HEK293 (cell line): ENCODE data around the gene OR8B4.

Experiments
- CTCF ChIA-PET: fragments of 350-600 bp; formaldehyde crosslinking; extraction: SDS; loops from one replicate; lab custom pipeline; 2021; ENCODE audit warnings: antibody characterized with exemption; lab: Yijun Ruan, JAX
- POLR2A ChIA-PET: fragments of 300-600 bp; formaldehyde crosslinking; extraction: SDS; loops from one replicate; lab custom pipeline; 2020; ENCODE audit warnings: antibody characterized with exemption, inconsistent platforms; lab: Yijun Ruan, JAX
- H3K27ac ChIP-seq: fragments of 200-500 bp; sonication (Bioruptor generic); 2 replicates; pipeline ENCODE4 v1.5.1; 2014; ENCODE audit warnings: low read depth, low read length, control low read depth, inconsistent platforms; ENCODE audit errors: extremely low read depth
- H3K36me3 ChIP-seq, 2 experiments: fragments of 200-500 bp in 1 of 2; sonication (Bioruptor generic) in 1 of 2; 1 replicate in 1 of 2; 2 replicates in 1 of 2; pipeline ENCODE4 v1.5.1; 2014 to 2017; ENCODE audit warnings: inconsistent platforms in 2 of 2, low read length in 2 of 2; ENCODE audit not compliant: control insufficient read depth in 2 of 2, insufficient read depth in 1 of 2
- H3K4me1 ChIP-seq: fragments of 200-500 bp; sonication (Bioruptor generic); 2 replicates; pipeline ENCODE4 v1.5.1; 2014; ENCODE audit warnings: mild to moderate bottlenecking, low read length, inconsistent platforms; ENCODE audit not compliant: control insufficient read depth, insufficient read depth
- H3K4me3 ChIP-seq: 2 replicates; pipeline ENCODE4 v1.5.1; 2011; ENCODE audit warnings: low read depth, mild to moderate bottlenecking, control low read depth, low read length, moderate library complexity
- H3K9me3 ChIP-seq: fragments of 200-500 bp; sonication (Bioruptor generic); 2 replicates; pipeline ENCODE4 v1.5.1; 2014; ENCODE audit warnings: low read depth, low read length, inconsistent platforms; ENCODE audit not compliant: control insufficient read depth, insufficient read depth
- FEZF1 ChIP-seq: fragments of 450-650 bp; formaldehyde crosslinking; IDR thresholded peaks from 2 replicates; pipeline ENCODE4 v1.5.1; 2016; ENCODE audit warnings: missing biosample characterization, missing genetic modification characterization
- KLF17 ChIP-seq: fragments of 450-650 bp; formaldehyde crosslinking; IDR thresholded peaks from 2 replicates; pipeline ENCODE4 v1.5.1; 2016; ENCODE audit warnings: missing biosample characterization, missing genetic modification characterization
- KLF7 ChIP-seq: fragments of 450-650 bp; formaldehyde crosslinking; IDR thresholded peaks from 2 replicates; pipeline ENCODE4 v1.5.1; 2016; ENCODE audit warnings: missing biosample characterization, missing genetic modification characterization, borderline replicate concordance
- SCRT2 ChIP-seq: fragments of 450-650 bp; formaldehyde crosslinking; IDR thresholded peaks from 2 replicates; pipeline ENCODE4 v1.5.1; 2016; ENCODE audit warnings: missing biosample characterization, missing genetic modification characterization
- WT1 ChIP-seq: fragments of 450-650 bp; formaldehyde crosslinking; IDR thresholded peaks from 2 replicates; pipeline ENCODE4 v1.5.1; 2016; ENCODE audit warnings: missing biosample characterization, missing genetic modification characterization
- YY2 ChIP-seq: fragments of 450-650 bp; formaldehyde crosslinking; IDR thresholded peaks from 2 replicates; pipeline ENCODE4 v1.5.1; 2016; ENCODE audit warnings: missing biosample characterization, missing genetic modification characterization
- ZFP41 ChIP-seq: fragments of 450-650 bp; formaldehyde crosslinking; IDR thresholded peaks from 2 replicates; pipeline ENCODE4 v1.5.1; 2016; ENCODE audit warnings: missing biosample characterization, missing genetic modification characterization, borderline replicate concordance
- ZFP69B ChIP-seq: fragments of 450-650 bp; formaldehyde crosslinking; IDR thresholded peaks from 2 replicates; pipeline ENCODE4 v1.5.1; 2016; ENCODE audit warnings: missing biosample characterization, missing genetic modification characterization
- ZIC2 ChIP-seq: fragments of 450-650 bp; formaldehyde crosslinking; IDR thresholded peaks from 2 replicates; pipeline ENCODE4 v1.5.1; 2016; ENCODE audit warnings: missing biosample characterization, missing genetic modification characterization
- ZNF112 ChIP-seq: fragments of 450-650 bp; formaldehyde crosslinking; IDR thresholded peaks from 2 replicates; pipeline ENCODE4 v1.5.0; 2017; ENCODE audit warnings: missing biosample characterization, missing genetic modification characterization
- ZNF138 ChIP-seq: fragments of 450-650 bp; formaldehyde crosslinking; IDR thresholded peaks from 2 replicates; pipeline ENCODE4 v1.5.1; 2016; ENCODE audit warnings: missing biosample characterization, missing genetic modification characterization, borderline replicate concordance
- ZNF248 ChIP-seq: fragments of 450-650 bp; formaldehyde crosslinking; IDR thresholded peaks from 2 replicates; pipeline ENCODE4 v1.5.1; 2017; ENCODE audit warnings: missing biosample characterization, missing genetic modification characterization
- ZNF341 ChIP-seq: fragments of 450-650 bp; formaldehyde crosslinking; IDR thresholded peaks from 2 replicates; pipeline ENCODE4; 2016; ENCODE audit warnings: low read depth, missing biosample characterization, missing genetic modification characterization
- ZNF362 ChIP-seq: fragments of 450-650 bp; formaldehyde crosslinking; IDR thresholded peaks from 2 replicates; pipeline ENCODE4 v1.5.1; 2016; ENCODE audit warnings: missing biosample characterization, missing genetic modification characterization
- ZNF423 ChIP-seq: fragments of 450-650 bp; formaldehyde crosslinking; IDR thresholded peaks from 2 replicates; pipeline ENCODE4 v1.5.1; 2016; ENCODE audit warnings: missing biosample characterization, missing genetic modification characterization
- ZNF433 ChIP-seq: fragments of 450-650 bp; formaldehyde crosslinking; IDR thresholded peaks from 2 replicates; pipeline ENCODE4 v1.5.1; 2016; ENCODE audit warnings: missing biosample characterization, missing genetic modification characterization, low read depth
- ZNF510 ChIP-seq: fragments of 450-650 bp; formaldehyde crosslinking; IDR thresholded peaks from 2 replicates; pipeline ENCODE4 v1.5.1; 2018; ENCODE audit warnings: mild to moderate bottlenecking, missing genetic modification characterization, missing biosample characterization; ENCODE audit not compliant: insufficient replicate concordance
- ZNF521 ChIP-seq: fragments of 450-650 bp; formaldehyde crosslinking; IDR thresholded peaks from 2 replicates; pipeline ENCODE4 v1.5.1; 2017; ENCODE audit warnings: missing biosample characterization, mild to moderate bottlenecking, missing genetic modification characterization
- ZNF529 ChIP-seq: fragments of 450-650 bp; formaldehyde crosslinking; IDR thresholded peaks from 2 replicates; pipeline ENCODE4 v1.5.1; 2017; ENCODE audit warnings: missing genetic modification characterization, missing biosample characterization; ENCODE audit not compliant: insufficient replicate concordance
- ZNF596 ChIP-seq: fragments of 450-650 bp; IDR thresholded peaks from 2 replicates; pipeline ENCODE4 v1.5.0; 2018; ENCODE audit warnings: missing biosample characterization, mild to moderate bottlenecking, missing genetic modification characterization, moderate library complexity
- ZNF654 ChIP-seq: fragments of 450-650 bp; formaldehyde crosslinking; IDR thresholded peaks from 2 replicates; pipeline ENCODE4 v1.5.1; 2016; ENCODE audit warnings: low read depth, missing biosample characterization, missing genetic modification characterization
- ZNF677 ChIP-seq: fragments of 450-650 bp; IDR thresholded peaks from 2 replicates; pipeline ENCODE4 v1.5.0; 2018; ENCODE audit warnings: missing biosample characterization, mild to moderate bottlenecking, missing genetic modification characterization, moderate library complexity
- ZNF707 ChIP-seq: fragments of 450-650 bp; formaldehyde crosslinking; IDR thresholded peaks from 2 replicates; pipeline ENCODE4 v1.5.1; 2016; ENCODE audit warnings: missing biosample characterization, missing genetic modification characterization
- ZSCAN4 ChIP-seq: fragments of 450-650 bp; formaldehyde crosslinking; IDR thresholded peaks from 2 replicates; pipeline ENCODE4 v1.5.1; 2017; ENCODE audit warnings: missing biosample characterization, missing genetic modification characterization
- ZSCAN5A ChIP-seq: fragments of 450-650 bp; formaldehyde crosslinking; IDR thresholded peaks from 2 replicates; pipeline ENCODE4 v1.5.1; 2016; ENCODE audit warnings: missing biosample characterization, missing genetic modification characterization

Gene OR8B4

GRCh38 chr11:124415356-124415923 lies 9.2 kb downstream of the OR8B4 start:
- ChIA-PET CTCF (interaction anchor here (0.6 to 6.8 kb wide), 24 partner anchors 8 to 388 kb away, joined by 3 to 33 read pairs (median 3); no protein-coding TSS in a partner anchor), POLR2A (no interaction called here)
- Histone ChIP-seq H3K9me3 (no peaks in the 10 kb centered on the region), H3K36me3 (no peaks in the 10 kb centered on the region), H3K27ac (no peak overlapping the region), H3K4me1 (no peaks in the 10 kb centered on the region)
- TF ChIP-seq ZNF362 (tag by site-specific recombination), result peak; percentile 80
- no peak for TF ChIP-seq ZNF138
- no peak for TF ChIP-seq ZFP69B (tag by site-specific recombination)
- TF ChIP-seq ZNF112 (tag by site-specific recombination), result no peak
- TF ChIP-seq ZNF654 (tag by site-specific recombination), result peak; percentile 44
- TF ChIP-seq, all 188 proteins: peak for 2
- no peak overlapping the region for H3K4me3 ChIP-seq

GRCh38 chr11:124409906-124410305 lies 14.8 kb downstream of the OR8B4 start:
- no peak overlapping the region for H3K27ac ChIP-seq
- CTCF ChIA-PET, result interaction anchor here (0.6 kb wide), 1 partner anchor 555 kb away, joined by 7 read pairs; no protein-coding TSS in a partner anchor
- POLR2A ChIA-PET, result no interaction called here

GRCh38 chr11:124405581-124405980 lies 19.1 kb downstream of the OR8B4 start:
- POLR2A ChIA-PET, result no interaction called here
- Histone ChIP-seq H3K27ac (no peak overlapping the region), H3K9me3 (no peaks in the 10 kb centered on the region), H3K36me3 (no peaks in the 10 kb centered on the region), H3K4me3 (no peak overlapping the region), H3K4me1 (no peaks in the 10 kb centered on the region)
- CTCF ChIA-PET, result interaction anchor here (0.7 to 2.4 kb wide), 2 partner anchors 178 to 180 kb away, joined by 3 to 5 read pairs; no protein-coding TSS in a partner anchor
- TF ChIP-seq ZNF677 (tag by site-specific recombination) (no peak), ZNF596 (no peak), ZNF707 (tag by site-specific recombination) (no peak), KLF17 (no peak), ZNF248 (no peak), KLF7 (no peak), ZNF423 (tag by site-specific recombination) (no peak), ZNF433 (tag by site-specific recombination) (no peak), YY2 (tag by site-specific recombination) (no peak), WT1 (tag by site-specific recombination) (no peak), ZNF521 (tag by site-specific recombination) (no peak), ZNF510 (no peak), SCRT2 (tag by site-specific recombination) (no peak), ZIC2 (tag by site-specific recombination) (no peak), ZNF341 (tag by site-specific recombination) (no peak), ZSCAN4 (tag by site-specific recombination) (no peak)

More at GRCh38 chr11:124409906-124410305, 14.8 kb downstream of the OR8B4 start:
- TF ChIP-seq ZSCAN5A (tag by site-specific recombination) (no peak), ZNF529 (tag by site-specific recombination) (no peak), ZFP41 (tag by site-specific recombination) (no peak), FEZF1 (tag by site-specific recombination) (no peak)
- Histone ChIP-seq H3K9me3 (no peaks in the 10 kb centered on the region), H3K4me1 (no peaks in the 10 kb centered on the region), H3K36me3 (no peaks in the 10 kb centered on the region), H3K4me3 (no peak overlapping the region)
